Measurements from ENCODE around the gene MYL3.

MYL3 gene

GRCh38 chr3:46865546-46865945 lies 2.3 kb upstream of the MYL3 start:
- no peak for DNase-seq (ENCODE audit: low spot score)

- no peak for DNase-seq (ENCODE audit: low spot score)
Observed at GRCh38 chr3:46865031-46865507, 1.8 kb upstream of the MYL3 start.

GRCh38 chr3:46864061-46864881 lies 1.0 kb upstream of the MYL3 start:
- DNase-seq (ENCODE audit: low spot score): no peak

- DNase-seq (ENCODE audit: low spot score): no peak
Observed at GRCh38 chr3:46862369-46863025, 747 bp downstream of the MYL3 start.

- DNase-seq (ENCODE audit: low spot score): no peak
Observed at GRCh38 chr3:46861605-46862368, 1.5 kb downstream of the MYL3 start.

GRCh38 chr3:46860810-46861604 lies 2.2 kb downstream of the MYL3 start:
- no peak for DNase-seq (ENCODE audit: low spot score)

GRCh38 chr3:46860017-46860809 lies 3.0 kb downstream of the MYL3 start:
- DNase-seq (ENCODE audit: low spot score): peak; percentile 72

GRCh38 chr3:46859001-46859710 lies 4.1 kb downstream of the MYL3 start:
- no peak for DNase-seq (ENCODE audit: low spot score)

- no peak for DNase-seq (ENCODE audit: low spot score)
Observed at GRCh38 chr3:46858456-46858855, 4.8 kb downstream of the MYL3 start.

- no peak for DNase-seq (ENCODE audit: low spot score)
Observed at GRCh38 chr3:46857485-46858341, 5.5 kb downstream of the MYL3 start.

- DNase-seq (ENCODE audit: low spot score): no peak
Observed at GRCh38 chr3:46856576-46857471, 6.4 kb downstream of the MYL3 start.

GRCh38 chr3:46854555-46854991 lies 8.7 kb downstream of the MYL3 start:
- DNase-seq (ENCODE audit: low spot score): no peak

- DNase-seq (ENCODE audit: low spot score): no peak
Observed at GRCh38 chr3:46853441-46854415, 9.5 kb downstream of the MYL3 start.

GRCh38 chr3:46852839-46853355 lies 10.3 kb downstream of the MYL3 start:
- DNase-seq (ENCODE audit: low spot score): no peak

GRCh38 chr3:46852334-46852720 lies 10.9 kb downstream of the MYL3 start:
- DNase-seq (ENCODE audit: low spot score): no peak

GRCh38 chr3:46851364-46852333 lies 11.6 kb downstream of the MYL3 start:
- DNase-seq (ENCODE audit: low spot score): no peak

All from HuH-7 (cell line).